ENCODE measurements around the gene NBEA. TPM values are rescaled to one million over a fixed set of nuclear protein-coding genes. Genes with fewer than 3 reads are reported as not detected.

NBEA gene
- total RNA-seq, 1 experiment from 2014 or later: 4.4 TPM

- ChIA-PET CTCF (no interaction called here), POLR2A (ENCODE audit: unreplicated experiment) (no interaction called here)
- intact Hi-C loops (cut with micrococcal nuclease): no loop called here
- ATAC-seq (no peak), DNase-seq (no peak)
- Histone ChIP-seq H3K27ac (ENCODE audit: low read length) (no peak overlapping the region), H4K20me1 (ENCODE audit: low read length) (no peaks in the 10 kb centered on the region), H3F3A (ENCODE audit: low read length, unreplicated experiment) (no peaks in the 10 kb centered on the region), H3K79me2 (ENCODE audit: low read length) (no peaks in the 10 kb centered on the region), H3K9me2 (replicated peaks; ENCODE audit: low read length) (no peaks in the 10 kb centered on the region), H3K4me2 (ENCODE audit: low read length) (no peak overlapping the region), H2AFZ (ENCODE audit: low read length) (no peak overlapping the region), H3K27me3 (ENCODE audit: low read length) (no peaks in the 10 kb centered on the region), H3K4me1 (ENCODE audit: insufficient read depth, low read length) (no peaks in the 10 kb centered on the region), H3K9me3 (ENCODE audit: low read length) (no peaks in the 10 kb centered on the region), H3K36me3 (ENCODE audit: low read depth, low read length) (no peaks in the 10 kb centered on the region), H3K9ac (ENCODE audit: low read length) (no peak overlapping the region), H3K4me3 (ENCODE audit: low read length) (no peak overlapping the region)
- TF ChIP-seq EZH2phosphoT487 (IDR thresholded peaks at IDR 0.05; ENCODE audit: borderline replicate concordance, low read length) (no peak), EZH2 (IDR thresholded peaks at IDR 0.05; ENCODE audit: low read length, unreplicated experiment) (no peak)
- no TSS peak for BruUV-seq (replicated peaks)
Observed at GRCh38 chr13:35470671-35471661, 528.9 kb downstream of the NBEA start.

GRCh38 chr13:35471706-35472322, 529.7 kb downstream of the NBEA start:
- Histone ChIP-seq H3K9me2 (replicated peaks; ENCODE audit: low read length) (no peaks in the 10 kb centered on the region), H3K4me1 (ENCODE audit: insufficient read depth, low read length) (no peaks in the 10 kb centered on the region), H3K27me3 (ENCODE audit: low read length) (no peaks in the 10 kb centered on the region), H4K20me1 (ENCODE audit: low read length) (no peaks in the 10 kb centered on the region), H3K4me2 (ENCODE audit: low read length) (no peak overlapping the region), H3K27ac (ENCODE audit: low read length) (no peak overlapping the region), H2AFZ (ENCODE audit: low read length) (no peak overlapping the region), H3K4me3 (ENCODE audit: low read length) (no peak overlapping the region), H3K9me3 (ENCODE audit: low read length) (no peaks in the 10 kb centered on the region), H3K79me2 (ENCODE audit: low read length) (no peaks in the 10 kb centered on the region), H3F3A (ENCODE audit: low read length, unreplicated experiment) (no peaks in the 10 kb centered on the region), H3K9ac (ENCODE audit: low read length) (no peak overlapping the region), H3K36me3 (ENCODE audit: low read depth, low read length) (no peaks in the 10 kb centered on the region)
- TF ChIP-seq EZH2 (IDR thresholded peaks at IDR 0.05; ENCODE audit: low read length, unreplicated experiment) (no peak), EZH2phosphoT487 (IDR thresholded peaks at IDR 0.05; ENCODE audit: borderline replicate concordance, low read length) (no peak)
- TF ChIP-seq, protein P1, sequence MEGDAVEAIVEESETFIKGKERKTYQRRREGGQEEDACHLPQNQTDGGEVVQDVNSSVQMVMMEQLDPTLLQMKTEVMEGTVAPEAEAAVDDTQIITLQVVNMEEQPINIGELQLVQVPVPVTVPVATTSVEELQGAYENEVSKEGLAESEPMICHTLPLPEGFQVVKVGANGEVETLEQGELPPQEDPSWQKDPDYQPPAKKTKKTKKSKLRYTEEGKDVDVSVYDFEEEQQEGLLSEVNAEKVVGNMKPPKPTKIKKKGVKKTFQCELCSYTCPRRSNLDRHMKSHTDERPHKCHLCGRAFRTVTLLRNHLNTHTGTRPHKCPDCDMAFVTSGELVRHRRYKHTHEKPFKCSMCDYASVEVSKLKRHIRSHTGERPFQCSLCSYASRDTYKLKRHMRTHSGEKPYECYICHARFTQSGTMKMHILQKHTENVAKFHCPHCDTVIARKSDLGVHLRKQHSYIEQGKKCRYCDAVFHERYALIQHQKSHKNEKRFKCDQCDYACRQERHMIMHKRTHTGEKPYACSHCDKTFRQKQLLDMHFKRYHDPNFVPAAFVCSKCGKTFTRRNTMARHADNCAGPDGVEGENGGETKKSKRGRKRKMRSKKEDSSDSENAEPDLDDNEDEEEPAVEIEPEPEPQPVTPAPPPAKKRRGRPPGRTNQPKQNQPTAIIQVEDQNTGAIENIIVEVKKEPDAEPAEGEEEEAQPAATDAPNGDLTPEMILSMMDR (conservative IDR thresholded peaks at IDR 0.05; ENCODE audit: low read depth, low read length): no peak
- DNase-seq: no peak
- no peak for ATAC-seq
- CTCF ChIA-PET: no interaction called here
- intact Hi-C loops (cut with micrococcal nuclease): no loop called here
- no TSS peak for BruUV-seq (replicated peaks)
- POLR2A ChIA-PET (ENCODE audit: unreplicated experiment): no interaction called here

DNA sequence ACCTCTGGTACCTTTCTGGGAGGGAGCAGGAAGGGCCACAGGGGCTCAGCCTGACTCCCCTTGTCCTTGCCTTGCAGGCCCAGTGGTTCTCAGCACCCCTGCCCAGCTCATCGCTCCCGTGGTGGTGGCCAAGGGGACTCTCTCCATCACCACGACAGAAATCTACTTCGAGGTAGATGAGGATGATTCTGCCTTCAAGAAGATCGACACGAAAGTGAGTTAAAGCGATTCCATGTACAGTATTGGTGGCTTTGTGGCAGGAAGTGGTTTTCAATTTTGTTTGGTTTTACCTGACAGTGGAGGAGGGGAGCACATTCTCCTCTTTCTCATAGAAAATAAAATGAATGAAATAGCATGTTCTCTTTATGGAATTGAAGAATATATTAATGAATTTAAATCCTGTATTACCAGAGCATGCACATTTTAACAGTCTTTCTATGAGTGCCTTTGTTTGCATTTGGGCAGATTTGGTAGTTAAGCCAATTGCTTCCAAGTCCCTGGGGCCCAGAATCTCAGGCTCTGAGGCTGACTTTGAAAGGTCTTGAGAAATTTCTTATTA, 530.3 kb downstream of the NBEA start:
- H4K20me1 ChIP-seq (ENCODE audit: low read length): no peaks in the 10 kb centered on the region
- CTCF ChIA-PET: no interaction called here
- no peak for ATAC-seq

More for the DNA sequence above, 530.3 kb downstream of the NBEA start:
- no peaks in the 10 kb centered on the region for H3K36me3 ChIP-seq (ENCODE audit: low read depth, low read length)
- H3K9ac ChIP-seq (ENCODE audit: low read length): no peak overlapping the region
- no peak overlapping the region for H3K27ac ChIP-seq (ENCODE audit: low read length)
- POLR2A ChIA-PET (ENCODE audit: unreplicated experiment): no interaction called here
- no peak overlapping the region for H2AFZ ChIP-seq (ENCODE audit: low read length)
- no peaks in the 10 kb centered on the region for H3K9me3 ChIP-seq (ENCODE audit: low read length)
- no peak overlapping the region for H3K4me2 ChIP-seq (ENCODE audit: low read length)
- no peak overlapping the region for H3K4me3 ChIP-seq (ENCODE audit: low read length)
- H3K9me2 ChIP-seq (replicated peaks; ENCODE audit: low read length): no peaks in the 10 kb centered on the region
- TF ChIP-seq EZH2phosphoT487 (IDR thresholded peaks at IDR 0.05; ENCODE audit: borderline replicate concordance, low read length) (no peak), EZH2 (IDR thresholded peaks at IDR 0.05; ENCODE audit: low read length, unreplicated experiment) (no peak)
- TF ChIP-seq, protein P1 (conservative IDR thresholded peaks at IDR 0.05; ENCODE audit: low read depth, low read length): no peak
- BruUV-seq (replicated peaks): no TSS peak
- no peaks in the 10 kb centered on the region for H3F3A ChIP-seq (ENCODE audit: low read length, unreplicated experiment)
- H3K27me3 ChIP-seq (ENCODE audit: low read length): no peaks in the 10 kb centered on the region
- no peaks in the 10 kb centered on the region for H3K4me1 ChIP-seq (ENCODE audit: insufficient read depth, low read length)
- no peaks in the 10 kb centered on the region for H3K79me2 ChIP-seq (ENCODE audit: low read length)
- DNase-seq: no peak
- intact Hi-C loops (cut with micrococcal nuclease): no loop called here
